A673 (cell line): ENCODE results near the gene CNIH2. TPM values are rescaled to one million over a fixed set of nuclear protein-coding genes. Genes with fewer than 3 reads are reported as not detected.

ENCODE experiments used
- BruUV-seq: library from RNA; stranded (reverse); fragments of 400-500 nt; replicated peaks from 2 replicates; lab custom pipeline; 2021; lab: Mats Ljungman, UMichigan
- CTCF ChIA-PET: fragments of 300-600 bp; sonication (Branson Sonifier 250); formaldehyde crosslinking; loops from one replicate; lab custom pipeline; 2022; ENCODE audit warnings: antibody characterized with exemption; lab: Charles Lee
- POLR2A ChIA-PET: fragments of 300-600 bp; sonication (Branson Sonifier 250); formaldehyde crosslinking; loops from one replicate; lab custom pipeline; 2022; ENCODE audit warnings: antibody characterized with exemption; ENCODE audit not compliant: low non-redundant PET; lab: Charles Lee
- DNase-seq: peaks from one replicate; pipeline ENCODE4 v3.0.0-alpha.2; 2015; ENCODE audit warnings: low spot score
- H3K27ac ChIP-seq: fragments of 200-600 bp; sonication (generic); 2 replicates; pipeline ENCODE4 v1.5.1; 2016; ENCODE audit warnings: mixed run types, low read depth, mild to moderate bottlenecking, mixed read lengths, antibody characterized with exemption, low read length; ENCODE audit not compliant: poor library complexity, severe bottlenecking
- H3K27me3 ChIP-seq: fragments of 200-600 bp; sonication (generic); replicated peaks from 2 replicates; pipeline ENCODE4 v1.6.1; 2017; ENCODE audit warnings: mixed run types, low read depth, mild to moderate bottlenecking, mixed read lengths, antibody characterized with exemption, low read length; ENCODE audit not compliant: insufficient read depth, poor library complexity
- H3K36me3 ChIP-seq: fragments of 200-600 bp; sonication (generic); 2 replicates; pipeline ENCODE4 v1.6.1; 2016; ENCODE audit warnings: mixed run types, mild to moderate bottlenecking, mixed read lengths, antibody characterized with exemption, low read length; ENCODE audit not compliant: insufficient read depth, poor library complexity, severe bottlenecking
- H3K4me1 ChIP-seq: fragments of 200-600 bp; sonication (generic); 2 replicates; pipeline ENCODE4 v1.6.1; 2017; ENCODE audit warnings: mixed run types, mild to moderate bottlenecking, mixed read lengths, antibody characterized with exemption, low read length; ENCODE audit not compliant: insufficient read depth, poor library complexity, severe bottlenecking
- H3K4me3 ChIP-seq: fragments of 200-600 bp; sonication (generic); 2 replicates; pipeline ENCODE4 v1.5.1; 2016; ENCODE audit warnings: low read depth, mixed run types, mild to moderate bottlenecking, mixed read lengths, low read length; ENCODE audit not compliant: poor library complexity, severe bottlenecking
- H3K9me3 ChIP-seq: fragments of 200-600 bp; sonication (generic); 2 replicates; pipeline ENCODE4 v1.6.1; 2016; ENCODE audit warnings: mixed run types, low read depth, mild to moderate bottlenecking, mixed read lengths, antibody characterized with exemption, low read length; ENCODE audit not compliant: poor library complexity, severe bottlenecking
- EZH2 ChIP-seq: fragments of 200-600 bp; sonication (generic); IDR thresholded peaks from 2 replicates; pipeline ENCODE4 v1.6.1; 2017; ENCODE audit warnings: borderline replicate concordance, low read depth, mild to moderate bottlenecking, mixed read lengths, antibody characterized with exemption, low read length; ENCODE audit not compliant: poor library complexity, severe bottlenecking
- intact Hi-C: fragments of 100-400 bp; cut with micrococcal nuclease; formaldehyde crosslinking; loops from one replicate; pipeline ENCODE4 v1.10.0; 2022; ENCODE audit not compliant: unreplicated experiment
- total RNA-seq: library from RNA; stranded (reverse); gene quantifications from 2 replicates; pipeline ENCODE4 v1.2.3, GENCODE V29; 2021
- TF ChIP-seq, protein P1 (sequence below): fragments of 300-800, 200-600 bp; sonication (generic); conservative IDR thresholded peaks from 2 replicates; pipeline ENCODE4 v1.5.1; 2017; ENCODE audit warnings: low read depth, mild to moderate bottlenecking, antibody characterized with exemption, low read length, moderate library complexity, mixed read lengths

CNIH2 gene
- total RNA-seq, 1 experiment from 2014 or later, result 13.7 TPM

DNA sequence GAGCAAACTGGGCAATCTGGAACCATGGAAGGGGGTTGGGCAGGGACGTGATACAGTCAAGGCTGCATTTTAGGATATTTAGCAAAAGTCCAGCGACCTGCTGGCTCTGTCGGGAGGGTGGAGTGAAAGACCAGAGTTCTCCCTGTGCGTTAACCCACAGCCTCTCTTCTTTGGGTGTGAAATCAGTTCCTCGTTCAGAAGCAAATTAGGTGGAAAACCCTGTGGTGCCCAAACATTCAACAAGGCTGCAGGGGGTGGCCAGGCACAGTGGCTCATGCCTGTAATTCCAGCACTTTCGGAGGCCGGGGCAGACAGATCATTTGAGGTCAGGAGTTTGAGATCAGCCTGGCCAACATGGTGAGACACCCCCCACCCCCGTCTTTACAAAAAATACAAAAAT is 19.6 kb downstream of the CNIH2 start:
- no TSS peak for BruUV-seq
- H3K9me3 ChIP-seq, result no peaks in the 10 kb centered on the region

DNA sequence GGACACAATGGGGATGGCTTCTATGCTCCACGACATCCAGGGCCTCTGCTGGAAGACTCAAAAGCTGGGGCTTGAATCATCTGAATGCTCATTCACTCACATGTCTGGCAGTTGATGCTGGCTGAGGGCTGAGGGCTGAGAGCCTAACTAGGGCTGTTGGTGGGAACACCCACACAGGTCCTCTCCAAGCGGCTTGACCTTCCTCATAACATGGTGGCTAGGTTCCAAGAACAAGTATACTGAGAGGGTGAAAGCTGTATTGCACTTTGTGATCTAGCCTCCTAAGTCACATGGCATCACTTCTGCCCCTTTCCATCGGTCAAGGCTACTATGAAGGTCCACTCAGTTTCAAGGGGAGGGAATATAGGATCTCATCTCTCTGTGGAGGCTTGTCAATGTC is 21.2 kb downstream of the CNIH2 start:
- intact Hi-C loops, result no loop called here
- Histone ChIP-seq H3K4me3 (no peak overlapping the region), H3K36me3 (no peaks in the 10 kb centered on the region), H3K9me3 (no peaks in the 10 kb centered on the region), H3K27ac (no peak overlapping the region), H3K27me3 (no peaks in the 10 kb centered on the region), H3K4me1 (no peaks in the 10 kb centered on the region)
- ChIA-PET CTCF (interaction anchor here (0.6 kb wide), 1 partner anchor 19 kb away, joined by 3 read pairs; no protein-coding TSS in a partner anchor), POLR2A (no interaction called here)
- no peak for DNase-seq
- TF ChIP-seq, protein P1, sequence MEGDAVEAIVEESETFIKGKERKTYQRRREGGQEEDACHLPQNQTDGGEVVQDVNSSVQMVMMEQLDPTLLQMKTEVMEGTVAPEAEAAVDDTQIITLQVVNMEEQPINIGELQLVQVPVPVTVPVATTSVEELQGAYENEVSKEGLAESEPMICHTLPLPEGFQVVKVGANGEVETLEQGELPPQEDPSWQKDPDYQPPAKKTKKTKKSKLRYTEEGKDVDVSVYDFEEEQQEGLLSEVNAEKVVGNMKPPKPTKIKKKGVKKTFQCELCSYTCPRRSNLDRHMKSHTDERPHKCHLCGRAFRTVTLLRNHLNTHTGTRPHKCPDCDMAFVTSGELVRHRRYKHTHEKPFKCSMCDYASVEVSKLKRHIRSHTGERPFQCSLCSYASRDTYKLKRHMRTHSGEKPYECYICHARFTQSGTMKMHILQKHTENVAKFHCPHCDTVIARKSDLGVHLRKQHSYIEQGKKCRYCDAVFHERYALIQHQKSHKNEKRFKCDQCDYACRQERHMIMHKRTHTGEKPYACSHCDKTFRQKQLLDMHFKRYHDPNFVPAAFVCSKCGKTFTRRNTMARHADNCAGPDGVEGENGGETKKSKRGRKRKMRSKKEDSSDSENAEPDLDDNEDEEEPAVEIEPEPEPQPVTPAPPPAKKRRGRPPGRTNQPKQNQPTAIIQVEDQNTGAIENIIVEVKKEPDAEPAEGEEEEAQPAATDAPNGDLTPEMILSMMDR, result no peak
- TF ChIP-seq EZH2, result no peak
- BruUV-seq, result no TSS peak

More for the DNA sequence above, 19.6 kb downstream of the CNIH2 start:
- DNase-seq, result no peak
- H3K4me3 ChIP-seq, result no peak overlapping the region
- no peak overlapping the region for H3K27ac ChIP-seq
- POLR2A ChIA-PET, result no interaction called here
- intact Hi-C loops, result no loop called here
- no peaks in the 10 kb centered on the region for H3K4me1 ChIP-seq
- TF ChIP-seq, protein P1, result no peak
- no peak for TF ChIP-seq EZH2
- H3K36me3 ChIP-seq, result no peaks in the 10 kb centered on the region
- CTCF ChIA-PET, result interaction anchor here (0.6 kb wide), 1 partner anchor 48 kb away, joined by 4 read pairs; no protein-coding TSS in a partner anchor
- no peaks in the 10 kb centered on the region for H3K27me3 ChIP-seq

- POLR2A ChIA-PET, result no interaction called here
- H3K4me3 ChIP-seq, result no peak overlapping the region
- TF ChIP-seq EZH2, result no peak
- TF ChIP-seq, protein P1, result no peak
- intact Hi-C loops, result no loop called here
- H3K27me3 ChIP-seq, result no peaks in the 10 kb centered on the region
- BruUV-seq, result no TSS peak
- no peaks in the 10 kb centered on the region for H3K36me3 ChIP-seq
- H3K4me1 ChIP-seq, result no peaks in the 10 kb centered on the region
- no peak for DNase-seq
- CTCF ChIA-PET, result interaction anchor here (0.5 kb wide), 1 partner anchor 1027 kb away, joined by 10 read pairs; no protein-coding TSS in a partner anchor
- H3K27ac ChIP-seq, result no peak overlapping the region
- no peaks in the 10 kb centered on the region for H3K9me3 ChIP-seq
Observed at GRCh38 chr11:66302656-66303055, 24.7 kb downstream of the CNIH2 start.
